Fibroblast of skin of left biceps (primary cell): ENCODE results near the gene ZDHHC17.
"Not testable (repeated sequence)": the region's sequence is repeated elsewhere in the genome, so short reads cannot be mapped to it uniquely, and the experiment has no call there.

Experiments used
- DNase-seq, 2 experiments: peaks; one replicate each; pipeline ENCODE4 v3.0.0-alpha.2; 2013; ENCODE audit warnings: low read depth in 2 of 2

ZDHHC17 gene, protein sequence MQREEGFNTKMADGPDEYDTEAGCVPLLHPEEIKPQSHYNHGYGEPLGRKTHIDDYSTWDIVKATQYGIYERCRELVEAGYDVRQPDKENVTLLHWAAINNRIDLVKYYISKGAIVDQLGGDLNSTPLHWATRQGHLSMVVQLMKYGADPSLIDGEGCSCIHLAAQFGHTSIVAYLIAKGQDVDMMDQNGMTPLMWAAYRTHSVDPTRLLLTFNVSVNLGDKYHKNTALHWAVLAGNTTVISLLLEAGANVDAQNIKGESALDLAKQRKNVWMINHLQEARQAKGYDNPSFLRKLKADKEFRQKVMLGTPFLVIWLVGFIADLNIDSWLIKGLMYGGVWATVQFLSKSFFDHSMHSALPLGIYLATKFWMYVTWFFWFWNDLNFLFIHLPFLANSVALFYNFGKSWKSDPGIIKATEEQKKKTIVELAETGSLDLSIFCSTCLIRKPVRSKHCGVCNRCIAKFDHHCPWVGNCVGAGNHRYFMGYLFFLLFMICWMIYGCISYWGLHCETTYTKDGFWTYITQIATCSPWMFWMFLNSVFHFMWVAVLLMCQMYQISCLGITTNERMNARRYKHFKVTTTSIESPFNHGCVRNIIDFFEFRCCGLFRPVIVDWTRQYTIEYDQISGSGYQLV

DNA sequence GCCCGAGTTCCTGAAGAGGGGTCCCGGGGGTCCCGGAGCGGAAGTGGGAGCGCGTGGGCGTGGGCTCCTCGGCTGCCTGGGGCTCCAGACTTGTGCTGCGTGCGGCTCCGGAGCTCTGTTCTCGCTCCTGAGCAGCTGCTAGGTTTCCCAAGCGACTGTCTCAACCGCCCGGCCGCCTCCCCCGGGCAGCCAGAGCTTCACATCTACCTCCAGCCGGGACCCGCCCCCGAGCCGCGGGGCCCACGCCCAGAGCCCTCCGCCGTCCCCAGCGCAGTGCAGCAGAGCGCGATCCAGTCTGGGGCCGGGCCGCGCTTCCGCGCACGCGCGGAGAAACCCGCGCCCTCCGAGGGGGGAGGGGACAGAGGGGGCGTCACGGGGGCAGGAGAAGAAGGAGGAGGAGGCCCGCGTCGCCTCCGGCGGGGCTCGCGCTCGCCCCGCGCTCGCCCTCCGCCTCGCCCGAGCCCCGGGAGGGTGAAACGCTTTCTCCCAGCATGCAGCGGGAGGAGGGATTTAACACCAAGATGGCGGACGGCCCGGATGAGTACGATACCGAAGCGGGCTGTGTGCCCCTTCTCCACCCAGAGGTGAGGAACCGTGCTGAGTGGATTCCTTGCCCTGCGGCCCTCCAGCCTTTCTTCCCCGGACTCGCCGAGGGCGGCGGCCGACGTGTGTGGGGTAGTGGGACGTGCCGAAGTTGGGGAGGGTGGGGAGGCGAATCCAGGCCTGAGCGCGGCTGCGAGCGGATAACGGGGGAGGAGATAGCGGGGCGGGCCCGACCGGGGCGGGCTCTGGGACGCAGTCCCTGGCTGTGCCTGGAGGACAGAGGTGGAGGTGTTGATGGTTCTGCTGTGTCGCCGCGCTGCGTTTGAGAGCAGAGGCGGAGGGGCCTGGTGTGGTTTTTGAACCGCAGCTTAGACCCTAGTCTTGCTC, at the start of gene ZDHHC17:
TSS of gene ZDHHC17 (plus strand) at position 370 of the 930 bp plus-strand sequence. CDS start at position 492, 122 bp downstream.
- peak; percentile 87 to 90 for DNase-seq

DNA sequence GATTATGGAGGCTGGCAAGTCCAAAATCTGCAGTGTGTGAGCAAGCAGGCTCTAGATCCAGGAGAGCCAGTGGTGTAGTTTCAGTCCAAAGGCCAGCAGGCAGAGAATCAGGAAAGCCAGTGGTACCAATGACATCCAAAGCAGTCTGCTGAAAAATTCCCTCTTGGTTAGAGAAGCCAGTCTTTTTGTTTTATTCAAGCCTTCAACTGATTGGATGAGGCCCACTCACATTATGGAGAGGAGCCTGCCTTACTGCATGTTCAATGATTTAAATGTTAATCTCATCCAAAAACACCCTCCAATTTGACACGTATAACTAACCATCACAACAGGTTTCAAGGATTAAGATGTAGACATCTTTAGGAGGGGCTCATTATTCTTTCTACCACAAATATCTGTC, 49.5 kb upstream of the ZDHHC17 start:
- DNase-seq, result no peak

DNA sequence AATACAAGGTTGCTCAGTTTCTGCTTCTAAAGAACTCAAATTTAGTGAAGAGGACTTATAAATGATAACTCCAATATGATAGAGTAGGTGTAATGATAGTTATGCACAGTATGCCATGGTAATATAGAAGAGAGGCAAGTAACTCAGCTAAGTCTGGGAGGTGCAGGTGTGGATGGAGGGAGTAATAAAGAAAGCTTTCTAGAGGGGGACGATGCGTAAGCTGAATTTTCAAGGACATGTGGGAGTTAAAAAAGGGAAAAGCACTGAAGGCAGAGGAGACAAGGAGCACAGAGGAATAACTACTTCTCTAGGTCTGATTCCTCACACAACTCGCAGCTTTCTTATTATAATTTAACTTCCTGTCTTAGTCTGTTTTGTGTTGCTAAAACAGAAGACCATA, 49.1 kb upstream of the ZDHHC17 start:
- DNase-seq, result no peak

DNA sequence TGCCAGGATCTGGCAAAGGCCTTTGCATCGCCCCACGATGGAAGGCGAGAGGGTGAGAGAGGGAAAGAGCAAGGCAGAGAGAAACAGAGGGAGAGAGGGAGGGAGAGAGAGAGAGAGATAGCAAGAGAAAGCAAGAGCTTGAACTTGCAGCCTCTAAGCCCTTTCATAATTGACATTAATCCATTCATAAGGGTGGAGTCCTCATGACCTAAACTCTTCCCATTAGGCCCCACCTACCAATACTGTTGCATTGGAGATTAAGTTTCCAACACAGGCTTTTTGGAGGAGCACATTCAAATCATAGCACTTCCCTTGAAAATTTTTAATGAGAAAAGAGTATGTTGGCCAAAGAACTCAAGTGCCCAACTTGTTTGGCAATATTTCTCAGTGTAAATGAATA, 48.6 kb upstream of the ZDHHC17 start:
- no peak for DNase-seq

DNA sequence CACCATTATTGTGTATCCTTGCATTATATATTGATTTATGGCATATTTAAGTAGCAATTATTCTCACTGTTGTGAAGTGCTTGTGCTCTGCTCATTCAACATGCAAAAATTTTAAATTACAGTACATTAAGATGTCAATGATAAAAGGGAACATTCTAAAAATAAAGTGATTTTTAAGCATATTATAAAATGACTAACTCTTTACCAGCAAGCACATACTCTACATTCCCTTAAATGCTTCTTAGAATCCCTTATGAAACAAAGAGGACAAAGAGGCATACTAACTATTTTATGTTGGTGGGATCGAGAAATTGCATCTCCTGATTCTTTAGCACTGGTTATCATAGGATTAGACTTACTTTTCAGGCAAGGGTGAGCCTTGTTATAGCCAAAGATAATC, 46.6 kb upstream of the ZDHHC17 start:
- DNase-seq, result no peak

DNA sequence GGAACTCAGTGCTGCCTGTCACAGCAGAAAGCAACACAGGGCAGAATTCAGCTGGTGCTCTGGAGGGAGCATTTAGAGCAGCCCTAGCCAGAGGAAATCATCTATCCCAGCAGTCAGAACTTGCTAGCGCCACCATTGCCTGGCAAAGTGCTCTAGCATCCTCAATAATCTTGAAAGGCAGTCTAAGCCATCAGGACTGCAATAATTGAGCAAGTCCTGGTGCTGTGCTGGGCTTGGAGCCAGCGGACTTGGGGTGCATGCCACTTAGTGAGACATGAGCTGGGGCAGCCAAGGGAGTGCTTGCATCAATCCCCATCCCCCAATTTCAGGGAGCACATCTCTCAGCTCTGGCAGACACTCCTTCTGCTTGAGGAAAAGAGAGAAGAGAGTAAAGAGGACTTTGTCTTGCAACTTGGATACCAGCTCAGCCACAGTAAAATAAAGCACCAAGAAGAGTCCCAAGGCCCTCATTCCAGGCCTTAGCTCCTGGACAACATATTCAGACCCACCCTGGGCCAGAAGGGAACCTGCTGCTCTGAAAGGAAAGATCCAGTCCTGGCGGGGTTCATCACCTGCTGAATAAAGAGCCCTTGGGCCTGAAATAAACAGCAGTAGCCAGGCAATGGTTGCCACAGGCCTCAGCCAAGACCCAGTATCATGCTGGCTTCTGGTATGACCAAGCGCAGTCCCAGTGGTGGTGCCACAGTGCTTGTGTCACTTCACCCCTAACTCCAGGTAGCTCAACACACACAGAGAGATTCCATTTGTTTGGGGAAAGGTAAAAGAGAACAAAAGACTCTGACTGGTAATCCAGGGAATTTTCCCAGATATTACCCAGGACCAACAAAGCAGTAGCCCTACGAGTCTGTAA, 44.5 kb upstream of the ZDHHC17 start:
- no peak for DNase-seq

DNA sequence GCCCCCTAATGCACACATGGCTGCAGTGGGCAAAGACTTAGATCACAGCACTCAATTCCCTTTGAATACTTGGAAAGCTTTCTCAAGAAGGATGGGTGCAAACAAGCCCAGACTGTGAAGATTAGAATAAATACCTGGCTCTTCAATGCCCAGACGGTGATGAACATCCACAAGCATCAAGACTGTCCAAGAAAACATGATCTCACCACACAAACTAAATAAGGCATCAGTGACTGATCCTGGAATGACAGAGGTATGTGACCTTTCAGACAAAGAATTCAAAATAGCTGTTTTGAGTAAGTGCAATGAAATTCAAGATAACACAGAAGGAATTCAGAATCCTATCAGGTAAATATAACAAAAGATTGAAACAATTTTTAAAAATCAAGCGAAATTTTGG, 43.8 kb upstream of the ZDHHC17 start:
- peak in 1 of 2 experiments; percentile 26 for DNase-seq

DNA sequence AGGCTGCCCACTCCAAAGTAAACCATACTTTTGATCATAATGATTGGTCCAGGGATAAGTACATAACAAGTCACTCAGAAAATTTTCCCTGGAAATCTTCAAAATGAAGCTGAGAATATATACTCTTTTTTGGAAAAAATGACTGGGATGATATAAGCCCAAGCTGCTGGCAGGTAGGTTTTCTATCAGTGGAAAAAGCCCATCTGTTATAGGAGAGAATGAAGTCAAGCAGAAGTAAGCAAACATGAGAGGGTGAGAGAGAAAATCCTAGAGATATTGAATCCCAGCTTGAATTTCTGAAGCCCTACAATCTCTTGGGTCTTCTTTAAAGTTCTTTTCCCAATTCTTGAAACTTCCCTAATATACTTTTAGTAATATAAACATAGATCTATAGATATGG, 37.3 kb upstream of the ZDHHC17 start:
- DNase-seq, result no peak

DNA sequence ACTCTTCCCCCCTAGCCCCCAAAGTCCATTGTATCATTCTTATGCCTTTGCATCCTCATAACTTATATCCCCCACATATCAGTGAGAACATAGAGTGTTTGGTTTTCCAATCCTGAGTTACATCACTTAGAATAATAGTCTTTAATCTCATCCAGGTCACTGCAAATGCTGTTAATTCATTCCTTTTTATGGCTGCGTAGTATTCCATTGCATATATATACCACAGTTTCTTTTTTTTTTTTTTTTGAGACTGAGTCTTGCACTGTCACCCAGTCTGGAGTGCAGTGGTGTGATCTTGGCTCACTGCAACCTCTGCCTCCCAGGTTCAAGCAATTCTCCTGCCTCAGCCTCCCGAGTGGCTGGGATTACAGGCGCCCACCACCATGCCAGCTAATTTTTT, 31.7 kb upstream of the ZDHHC17 start:
- DNase-seq, result not testable (repeated sequence)

DNA sequence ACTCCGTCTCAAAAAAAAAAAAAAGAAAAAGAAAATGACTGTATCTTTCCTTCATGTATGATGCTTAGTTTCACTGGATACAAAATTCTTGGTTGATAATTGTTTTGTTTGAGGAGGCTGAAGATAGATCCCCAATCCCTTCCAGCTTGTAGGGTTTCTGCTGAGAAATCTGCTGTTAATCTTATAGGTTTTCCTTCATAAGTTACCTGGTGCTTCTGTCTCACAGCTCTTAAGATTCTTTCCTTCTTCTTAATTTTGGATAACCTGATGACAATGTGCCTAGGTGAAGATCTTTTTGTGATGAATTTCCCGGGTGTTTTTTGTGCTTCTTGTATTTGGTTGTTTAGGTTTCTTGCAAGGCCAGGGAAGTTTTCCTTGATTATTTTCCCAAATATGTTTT, 26.2 kb upstream of the ZDHHC17 start:
- not testable (repeated sequence) for DNase-seq

DNA sequence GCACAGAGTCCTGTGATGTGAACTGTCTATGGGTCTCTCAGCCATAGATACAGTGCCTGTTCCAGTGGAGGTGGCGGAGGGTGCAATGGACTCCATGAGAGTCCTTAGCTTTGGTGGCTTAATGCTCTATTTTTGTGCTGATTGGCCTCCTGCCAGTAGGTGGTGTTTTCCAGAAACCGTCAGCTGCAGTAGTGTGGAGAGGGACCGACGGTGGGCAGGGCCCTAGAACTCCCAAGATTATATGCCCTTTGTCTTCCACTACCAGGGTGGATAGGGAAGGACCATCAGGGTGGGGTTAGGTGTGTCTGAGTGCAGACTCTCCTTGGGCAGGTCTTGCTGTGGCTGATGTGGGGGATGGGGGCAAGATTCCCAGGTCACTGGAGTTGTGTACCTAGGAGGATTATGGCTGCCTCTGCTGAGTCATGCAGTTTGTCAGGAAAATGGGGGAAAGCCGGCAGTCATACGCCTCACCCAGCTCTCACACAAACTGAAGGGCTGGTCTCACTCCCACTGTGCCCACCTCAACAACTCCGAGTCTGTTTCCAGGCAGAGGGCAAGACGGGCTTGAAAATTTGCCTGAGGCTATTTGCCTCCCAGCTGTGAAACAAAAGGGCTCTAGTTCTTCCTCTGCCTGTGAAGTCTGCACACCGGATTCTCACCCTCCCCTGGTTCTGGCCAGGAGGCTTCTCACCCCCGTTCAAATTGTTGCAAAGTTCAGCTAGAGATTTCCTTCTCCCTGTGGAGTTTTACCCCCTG, 24.9 kb upstream of the ZDHHC17 start:
- no peak for DNase-seq

DNA sequence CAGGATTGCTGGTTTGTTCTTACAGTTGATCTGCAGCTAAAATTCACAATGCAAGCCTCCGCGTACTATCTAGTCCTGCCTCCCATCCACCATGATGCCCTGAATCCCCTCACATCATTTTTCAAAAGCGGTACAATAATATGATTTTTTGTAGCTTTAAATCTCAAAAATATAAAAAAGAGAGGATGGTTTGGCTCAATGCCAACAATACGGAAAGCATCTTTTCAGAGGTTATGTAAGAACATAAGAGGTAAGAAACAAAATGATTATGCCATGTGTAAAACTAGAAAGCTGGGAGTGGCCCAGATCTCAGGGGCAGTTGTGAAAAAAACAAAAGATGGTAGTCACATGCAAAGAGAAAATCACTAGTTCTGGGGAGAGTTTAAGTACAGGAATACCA, 24.0 kb upstream of the ZDHHC17 start:
- DNase-seq, result no peak

DNA sequence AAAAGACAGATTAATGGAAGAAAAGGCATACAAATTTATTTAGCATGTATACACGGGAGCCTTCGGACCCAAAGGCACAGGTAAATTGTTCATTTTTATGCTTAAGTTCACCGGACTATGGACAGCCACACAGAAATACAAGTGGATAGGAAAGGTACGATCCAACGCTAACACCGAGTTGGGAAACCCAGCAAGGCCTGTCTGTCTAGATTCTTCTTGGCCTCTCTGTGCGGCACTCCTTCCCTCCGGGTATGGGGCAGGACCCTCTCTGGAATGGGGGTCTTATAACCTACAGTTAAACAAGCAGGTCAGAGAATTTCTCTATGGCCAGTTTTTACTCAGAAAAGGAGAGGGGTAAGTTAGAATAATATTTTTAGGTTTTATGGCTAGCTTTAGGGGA, 23.4 kb upstream of the ZDHHC17 start:
- no peak for DNase-seq

DNA sequence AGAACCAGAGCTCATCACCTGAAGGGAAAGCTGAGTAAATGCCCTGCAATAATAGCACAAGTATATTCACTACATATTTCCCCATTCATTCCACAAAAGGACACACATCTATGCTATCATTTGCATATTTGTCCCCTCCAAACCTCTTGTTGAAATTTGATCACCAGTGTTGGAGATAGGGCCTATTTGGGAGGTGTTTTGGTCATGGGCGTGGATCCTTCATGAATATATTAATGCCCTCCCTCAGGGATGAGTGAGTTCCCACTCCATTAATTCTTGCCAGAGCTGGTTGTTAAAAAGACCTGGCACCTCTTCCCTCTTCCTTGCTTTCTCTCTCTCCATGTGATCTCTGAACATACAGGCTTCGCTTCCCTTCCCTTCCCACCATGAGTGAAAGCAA, 18.6 kb upstream of the ZDHHC17 start:
- no peak for DNase-seq

DNA sequence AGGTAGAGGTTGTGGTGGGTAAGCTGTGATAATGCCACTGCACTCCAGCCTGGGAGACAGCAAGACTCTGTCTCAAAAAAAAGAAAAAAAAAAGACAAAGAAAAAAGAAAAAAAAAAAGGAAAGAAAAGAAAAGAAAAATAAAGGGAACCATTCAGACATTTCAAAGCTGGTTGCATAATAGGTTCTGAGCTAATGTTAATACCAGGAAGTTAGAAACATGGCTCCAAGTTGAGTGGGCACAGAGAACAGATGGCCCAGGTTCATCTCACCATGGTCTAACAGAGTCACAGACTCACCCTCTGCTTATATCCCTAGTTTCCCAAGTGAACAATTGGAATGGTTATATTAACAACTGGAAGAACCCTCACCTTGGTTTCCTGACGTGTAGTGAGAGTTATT, 17.4 kb upstream of the ZDHHC17 start:
- DNase-seq, result no peak

DNA sequence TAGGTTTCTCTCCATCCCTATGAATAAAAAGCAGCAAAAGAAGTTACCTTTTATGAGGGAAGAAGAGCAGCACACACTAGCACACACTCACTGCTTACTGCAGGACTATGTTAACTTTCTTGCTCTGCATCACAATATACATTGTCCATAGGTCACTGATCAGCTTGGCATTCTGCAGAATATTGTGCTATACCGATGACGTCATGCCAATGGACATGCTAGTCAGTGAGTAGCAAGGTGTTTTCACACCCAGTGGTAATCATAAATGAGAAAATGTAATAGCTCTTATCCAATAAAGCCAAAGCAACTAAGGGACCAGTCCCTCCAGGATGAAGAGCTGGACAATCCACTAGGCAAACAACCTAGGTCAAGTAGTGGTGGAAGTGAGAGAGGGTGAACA, 16.7 kb upstream of the ZDHHC17 start:
- no peak for DNase-seq

DNA sequence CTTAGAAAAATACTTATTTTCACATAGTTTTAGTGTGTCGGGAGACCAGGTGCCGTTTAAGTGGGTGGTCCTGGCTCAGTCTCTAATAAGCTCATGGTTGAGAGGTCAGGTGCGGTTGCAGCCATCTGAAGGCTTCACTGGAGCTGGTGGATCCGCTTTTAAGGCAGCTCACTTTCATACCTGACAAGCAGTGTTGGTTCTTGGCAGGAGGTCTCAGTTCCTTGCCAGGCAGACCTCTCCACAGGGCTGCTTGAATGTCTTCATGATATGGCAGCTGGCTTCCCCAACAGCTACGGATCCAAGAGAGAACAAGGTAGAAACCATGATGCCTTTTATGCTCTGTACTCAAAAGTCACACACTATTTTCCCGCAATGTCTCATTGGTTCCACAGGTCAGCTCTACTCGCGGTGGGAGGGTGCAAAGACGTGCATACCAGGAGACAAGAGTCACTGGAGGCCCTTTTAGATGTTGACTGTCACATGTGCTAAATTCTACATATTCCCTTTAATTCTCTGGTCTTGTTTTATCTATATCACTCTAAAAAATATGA, 8.0 kb upstream of the ZDHHC17 start:
- no peak for DNase-seq

DNA sequence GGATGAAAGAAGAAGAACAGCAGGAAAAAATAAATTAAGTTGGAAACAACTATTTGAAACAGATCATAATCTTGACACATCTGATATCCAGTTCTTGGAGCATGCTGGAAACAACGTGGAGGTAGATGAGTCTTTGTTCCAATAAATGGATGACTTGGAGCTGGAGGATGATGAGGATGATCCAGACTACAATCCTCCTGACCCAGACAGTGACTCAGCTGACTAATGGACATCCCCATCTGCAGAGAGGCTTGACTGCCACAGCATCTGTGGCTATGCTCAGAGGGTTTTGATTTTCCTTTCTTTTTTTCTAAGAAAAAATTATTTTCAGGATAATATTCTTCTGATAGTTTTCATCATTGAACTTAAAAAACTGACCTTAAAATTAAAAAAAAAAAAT, 6.2 kb upstream of the ZDHHC17 start:
- no peak for DNase-seq

DNA sequence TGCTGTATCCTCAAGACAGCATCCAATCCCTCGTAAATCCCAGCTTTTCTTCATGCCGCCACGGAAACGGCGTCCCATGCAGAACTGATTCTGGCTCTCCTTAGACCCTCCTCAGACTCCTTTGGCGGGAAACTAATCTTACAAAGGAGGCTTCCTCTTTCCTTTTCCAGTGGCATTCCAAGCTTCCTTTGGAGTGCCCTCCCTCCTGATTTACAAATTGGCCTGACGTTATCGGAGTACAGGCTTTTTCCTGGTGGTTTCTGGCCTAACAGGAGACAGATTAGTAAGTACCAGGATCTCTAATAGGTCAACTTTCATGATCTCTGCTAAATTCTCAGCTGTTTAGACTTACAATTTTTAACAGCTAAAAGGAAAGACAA, 1.3 kb upstream of the ZDHHC17 start:
- DNase-seq, result no peak

DNA sequence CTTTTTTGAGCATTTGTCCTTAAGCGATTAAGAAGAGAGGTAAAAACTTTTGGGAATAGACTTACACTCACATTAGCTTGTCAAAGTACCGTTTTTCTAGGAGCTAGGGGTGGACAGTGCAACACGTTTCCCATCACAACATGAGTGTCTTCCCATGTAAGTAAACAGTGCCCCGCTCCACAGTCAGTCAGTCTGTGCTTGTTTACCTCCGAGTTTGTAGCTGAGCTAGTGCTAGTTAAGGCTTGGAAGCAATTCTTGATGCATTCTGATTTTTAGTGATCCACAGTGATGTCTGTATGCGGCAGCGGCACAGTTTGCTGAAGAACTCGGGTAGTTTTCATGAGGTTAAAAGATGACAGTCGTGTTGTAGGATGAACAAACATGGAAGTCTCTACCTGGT, 941 bp downstream of the ZDHHC17 start:
- DNase-seq, result no peak
